ENCODE data around the gene VIPAS39.
"Not testable (repeated sequence)": the region's sequence is repeated elsewhere in the genome, so short reads cannot be mapped to it uniquely, and the experiment has no call there.

VIPAS39 gene

DNA sequence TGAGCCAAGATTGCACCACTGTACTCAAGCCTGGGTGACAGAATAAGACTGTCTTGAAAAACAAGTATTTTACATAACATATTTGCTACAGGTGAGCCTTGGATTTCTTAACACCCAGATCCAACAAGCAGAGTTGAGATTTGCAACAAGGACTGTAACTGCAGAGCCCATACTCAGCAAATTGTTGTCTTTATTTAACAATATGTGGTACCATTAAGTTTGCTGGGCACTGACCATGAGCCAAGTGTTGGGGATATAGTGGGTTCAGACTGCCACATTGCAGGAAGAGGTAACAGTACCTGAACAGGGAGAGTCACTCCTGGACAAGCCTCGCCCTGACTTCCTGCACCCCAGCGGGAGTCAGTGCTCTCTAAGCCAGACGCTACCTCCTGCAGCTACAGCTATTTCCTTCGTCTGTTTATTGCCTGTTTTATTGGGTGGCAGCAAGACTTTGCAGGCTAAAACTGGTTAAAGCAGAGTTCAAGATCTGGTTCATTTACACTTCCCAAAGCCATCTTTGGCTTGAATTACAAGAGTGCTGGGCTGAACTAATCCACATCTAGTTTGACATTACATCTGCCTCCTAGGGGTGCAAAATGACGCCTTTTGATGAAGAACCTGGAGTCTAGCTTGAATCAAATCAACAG is 12.9 kb upstream of the VIPAS39 start:
- no peak for DNase-seq (ENCODE audit: low read depth)

DNA sequence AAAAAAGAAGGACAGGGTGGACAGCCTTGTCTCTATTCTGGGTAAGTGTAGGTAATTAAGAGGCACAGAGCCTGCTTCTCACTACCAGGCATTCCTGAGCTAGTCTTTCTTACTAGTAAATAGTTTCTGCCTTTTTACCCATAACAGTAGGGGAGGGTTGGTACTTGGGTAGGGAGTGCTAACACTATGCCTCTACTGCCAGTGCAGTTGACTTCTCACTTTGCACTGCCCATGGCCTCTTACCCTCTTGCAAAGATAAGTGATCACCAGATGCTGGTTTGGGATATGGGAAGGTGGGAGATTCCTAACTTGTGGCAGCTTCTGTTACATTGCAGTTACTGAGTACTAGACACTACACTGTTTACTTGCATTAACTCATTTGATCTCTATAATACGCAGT is 12.1 kb upstream of the VIPAS39 start:
- no peak for DNase-seq (ENCODE audit: low read depth)

GRCh38 chr14:77469067-77469505 is 11.7 kb upstream of the VIPAS39 start:
- DNase-seq (ENCODE audit: low read depth) = no peak

DNA sequence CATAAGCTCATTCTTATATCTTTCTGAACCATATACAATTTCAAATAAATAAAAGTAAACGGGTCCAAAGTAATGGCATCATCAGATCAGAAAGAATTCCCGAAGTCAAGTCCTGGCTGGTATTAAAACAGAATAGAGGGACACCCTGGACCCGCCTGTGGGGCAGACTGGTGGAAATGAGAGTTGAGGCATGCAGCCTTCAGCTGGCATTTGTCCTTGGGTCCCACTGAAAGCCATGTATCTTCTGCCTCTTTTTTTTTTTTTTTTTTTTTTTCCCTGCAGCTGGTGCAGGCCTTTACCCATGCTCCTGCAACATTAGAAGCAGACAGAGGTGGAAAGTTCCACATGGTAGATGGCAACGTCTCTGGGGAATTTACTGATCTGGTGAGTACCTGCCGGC is 10.4 kb upstream of the VIPAS39 start:
- DNase-seq (ENCODE audit: low read depth) = no peak

DNA sequence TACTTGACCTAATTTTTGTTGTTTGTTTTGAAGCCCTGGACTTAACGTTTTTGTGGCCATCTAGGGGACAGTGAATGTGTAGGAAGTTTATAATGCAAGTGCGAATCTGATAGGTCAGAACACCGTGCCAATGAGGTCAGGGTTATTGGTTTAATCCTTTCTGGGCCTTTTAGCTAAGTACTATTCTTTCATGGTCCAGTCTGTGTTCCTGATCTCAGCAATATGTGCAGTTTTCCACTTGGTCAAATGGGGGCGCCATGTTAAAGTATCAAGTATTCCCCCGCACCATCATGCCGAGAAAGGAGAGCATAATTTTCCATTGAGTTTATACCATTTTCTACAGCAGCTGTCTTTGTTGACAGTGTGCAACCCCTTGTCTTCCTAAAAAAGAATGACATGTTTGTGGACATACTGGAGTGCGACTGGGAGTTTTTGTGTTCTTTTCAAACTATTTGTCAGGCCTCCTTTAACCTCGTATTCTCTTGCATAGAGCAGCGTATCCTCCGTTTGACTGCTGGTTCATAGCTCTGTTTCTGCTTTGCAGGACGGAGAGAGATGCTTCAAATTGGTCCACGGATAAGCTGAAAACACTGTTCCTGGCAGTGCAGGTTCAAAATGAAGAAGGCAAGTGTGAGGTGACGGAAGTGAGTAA is 1.8 kb upstream of the VIPAS39 start:
- peak; percentile 27 for DNase-seq (ENCODE audit: low read depth)

- DNase-seq (ENCODE audit: low read depth) = peak; percentile 17
These were observed 999 bp upstream of the VIPAS39 start for GRCh38 chr14:77458249-77458950.

- DNase-seq (ENCODE audit: low read depth) = no peak
These were observed 283 bp downstream of the VIPAS39 start for GRCh38 chr14:77457115-77457521.

DNA sequence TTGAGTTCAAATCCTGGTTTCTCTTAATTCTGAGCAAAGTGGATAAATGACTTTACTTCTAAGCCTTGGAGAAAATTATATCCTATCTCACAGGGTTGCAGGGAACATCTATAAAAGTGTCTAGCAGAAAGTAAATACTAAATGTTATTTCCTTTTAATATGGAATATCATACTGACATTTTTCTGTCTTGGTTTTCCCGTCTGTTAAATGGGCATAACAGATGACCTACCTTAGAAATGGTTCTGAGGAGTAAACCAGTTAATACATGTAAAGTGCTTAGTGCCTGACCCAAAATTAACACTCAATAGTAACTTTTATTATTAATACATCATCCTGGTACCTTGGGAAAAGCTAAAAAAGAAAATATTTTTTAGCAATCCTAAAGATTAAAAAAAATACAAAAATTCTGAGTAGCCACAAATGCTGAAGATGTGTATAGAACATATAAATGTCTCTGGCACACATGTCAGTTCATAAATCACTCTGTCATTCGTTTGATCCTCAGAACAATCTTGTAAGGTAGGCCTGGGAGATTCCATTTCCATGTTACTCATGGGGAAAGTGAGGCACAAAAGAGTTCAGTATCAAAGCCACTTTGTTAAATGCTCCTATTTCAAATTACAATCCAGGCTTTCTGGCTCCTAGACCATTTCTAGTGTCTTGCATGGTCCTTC is 1.3 kb downstream of the VIPAS39 start:
- no peak for DNase-seq (ENCODE audit: low read depth)

- no peak for DNase-seq (ENCODE audit: low read depth)
These were observed 15.2 kb downstream of the VIPAS39 start for GRCh38 chr14:77442196-77442595.

- DNase-seq (ENCODE audit: low read depth) = no peak
These were observed 17.5 kb downstream of the VIPAS39 start for GRCh38 chr14:77439861-77440260.

- no peak for DNase-seq (ENCODE audit: low read depth)
These were observed 18.8 kb downstream of the VIPAS39 start for GRCh38 chr14:77438596-77438995.

DNA sequence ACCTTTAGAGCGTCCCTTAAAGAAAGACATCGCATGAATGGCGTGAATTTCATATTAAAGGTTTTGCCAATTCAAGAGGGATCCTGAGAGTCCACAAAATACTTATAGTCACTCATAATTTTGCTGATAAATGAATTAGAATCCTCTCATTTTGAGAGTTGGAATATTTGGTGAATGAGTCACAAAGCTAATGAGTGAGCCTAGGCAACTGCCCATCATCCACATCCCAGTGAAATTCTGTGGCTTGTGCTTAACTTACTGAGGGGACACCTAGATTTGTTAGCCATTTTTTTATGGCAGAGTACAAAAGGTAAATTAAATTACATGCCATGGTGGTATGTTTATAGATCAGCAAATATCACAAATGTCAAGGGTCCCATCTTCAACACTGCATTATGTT is 21.4 kb downstream of the VIPAS39 start:
- no peak for DNase-seq (ENCODE audit: low read depth)

GRCh38 chr14:77426396-77426795 is 31.0 kb downstream of the VIPAS39 start:
- DNase-seq (ENCODE audit: low read depth) = no peak

- no peak for DNase-seq (ENCODE audit: low read depth)
These were observed 32.5 kb downstream of the VIPAS39 start for GRCh38 chr14:77424862-77425261.

- DNase-seq (ENCODE audit: low read depth) = no peak
These were observed 34.0 kb downstream of the VIPAS39 start, which contains the start of gene NOXRED1 for GRCh38 chr14:77423423-77423822. Gene NOXRED1, minus strand, starts transcription at chr14:77423523. Its CDS starts 634 bp downstream, at chr14:77422889.

DNA sequence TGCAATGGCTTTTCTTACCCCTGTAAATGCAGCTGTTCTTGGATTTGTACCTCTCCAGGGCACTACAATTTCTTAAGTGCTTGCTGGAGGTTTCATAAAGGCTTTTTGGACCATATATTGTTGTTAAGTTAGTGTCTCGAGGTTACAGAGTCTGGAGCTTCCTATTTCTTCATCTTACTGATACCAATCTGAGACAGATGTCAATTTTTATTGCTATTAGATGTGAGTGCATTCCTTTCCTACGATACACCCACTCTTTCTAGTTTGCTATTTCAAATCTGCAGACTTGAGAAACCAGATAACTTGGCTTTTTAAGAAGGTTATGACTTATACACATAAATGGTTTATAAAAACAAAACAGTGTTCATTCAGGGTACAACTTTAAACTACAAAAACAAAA is 36.2 kb downstream of the VIPAS39 start:
- no peak for DNase-seq (ENCODE audit: low read depth)

- no peak for DNase-seq (ENCODE audit: low read depth)
These were observed 40.6 kb downstream of the VIPAS39 start for GRCh38 chr14:77416836-77417235.

GRCh38 chr14:77416098-77416497 is 41.3 kb downstream of the VIPAS39 start:
- not testable (repeated sequence) for DNase-seq (ENCODE audit: low read depth)

- DNase-seq (ENCODE audit: low read depth) = not testable (repeated sequence)
These were observed 41.9 kb downstream of the VIPAS39 start for GRCh38 chr14:77415403-77416030.

DNA sequence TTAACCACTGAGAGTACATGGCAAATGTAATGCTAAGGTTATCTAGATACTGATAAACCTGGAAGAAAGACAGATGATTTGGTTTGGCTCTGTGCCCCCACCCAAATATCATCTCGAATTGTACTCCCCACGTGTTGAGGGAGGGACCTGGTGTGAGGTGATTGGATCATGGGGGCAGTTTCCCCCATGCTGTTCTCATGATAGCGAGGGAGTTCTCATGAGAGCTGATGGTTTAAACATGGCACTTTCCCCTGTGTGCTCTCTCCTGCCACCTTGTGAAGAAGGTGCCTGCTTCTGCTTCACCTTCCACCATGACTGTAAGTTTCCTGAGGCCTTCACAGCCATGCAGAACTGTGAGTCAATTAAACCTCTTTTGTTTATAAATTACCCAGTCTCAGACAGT is 48.3 kb downstream of the VIPAS39 start:
- no peak for DNase-seq (ENCODE audit: low read depth)

- peak; percentile 74 for DNase-seq (ENCODE audit: low read depth)
These were observed 50.2 kb downstream of the VIPAS39 start for GRCh38 chr14:77407158-77407557.

DNA sequence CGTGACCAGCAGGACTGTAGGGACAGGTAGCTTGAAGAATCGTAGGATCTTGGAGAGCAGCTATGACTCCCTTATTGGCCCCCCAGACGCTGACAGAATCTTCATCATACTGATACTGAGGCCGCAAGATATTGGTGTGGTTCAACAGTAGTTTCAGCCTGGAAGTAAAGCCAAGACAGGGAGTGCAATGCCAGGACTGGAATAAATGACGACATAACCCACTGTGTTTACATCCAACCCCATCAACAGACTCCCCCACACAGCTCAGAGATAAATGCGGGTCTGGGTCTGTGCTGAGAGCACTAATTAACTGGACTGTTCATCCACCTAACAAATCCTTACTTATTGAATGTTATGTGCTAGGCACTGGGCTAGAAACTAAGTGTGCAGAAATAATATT is 50.7 kb downstream of the VIPAS39 start:
- peak; percentile 60 for DNase-seq (ENCODE audit: low read depth)

Measured in CMK (cell line).